ENCODE measurements around the gene GRID2IP.

- TF ChIP-seq CTCF (IDR thresholded peaks at IDR 0.05; ENCODE audit: low read depth, low read length), result no peak
- TF ChIP-seq EZH2phosphoT487 (IDR thresholded peaks at IDR 0.05; ENCODE audit: low read depth), result no peak
These were observed 68.5 kb downstream of the GRID2IP start for GRCh38 chr7:6482743-6483119.
